Neuronal stem cell (in vitro differentiated cells): ENCODE data around the gene TTN.

Experiments used
- DNase-seq: peaks from one replicate; pipeline ENCODE4 v3.0.0-alpha.2; 2013; ENCODE audit warnings: low spot score
- H2AFZ ChIP-seq: one replicate; pipeline ENCODE4 v1.6.1; 2013; ENCODE audit warnings: mild to moderate bottlenecking, low read length, inconsistent platforms
- H2AK5ac ChIP-seq: 2 replicates; pipeline ENCODE4 v1.6.1; 2013; ENCODE audit warnings: low read depth, mild to moderate bottlenecking, inconsistent platforms, low read length, moderate library complexity, mixed read lengths
- H2BK120ac ChIP-seq: 2 replicates; pipeline ENCODE4 v1.6.1; 2013; ENCODE audit warnings: low read depth, mild to moderate bottlenecking, inconsistent platforms, low read length, moderate library complexity, mixed read lengths
- H2BK12ac ChIP-seq: one replicate; pipeline ENCODE4 v1.6.1; 2013; ENCODE audit warnings: low read length, inconsistent platforms
- H2BK15ac ChIP-seq: 2 replicates; pipeline ENCODE4 v1.6.1; 2013; ENCODE audit warnings: mild to moderate bottlenecking, low read length, inconsistent platforms, mixed read lengths
- H2BK5ac ChIP-seq: one replicate; pipeline ENCODE4 v1.6.1; 2013; ENCODE audit warnings: inconsistent platforms, mild to moderate bottlenecking, low read length, moderate library complexity
- H3K14ac ChIP-seq: one replicate; pipeline ENCODE4 v1.6.1; 2013; ENCODE audit warnings: low read length, inconsistent platforms
- H3K18ac ChIP-seq: 2 replicates; pipeline ENCODE4 v1.6.1; 2013; ENCODE audit warnings: low read length, inconsistent platforms
- H3K23ac ChIP-seq: 2 replicates; pipeline ENCODE4 v1.6.1; 2013; ENCODE audit warnings: low read depth, mild to moderate bottlenecking, mixed read lengths, low read length, inconsistent platforms; ENCODE audit not compliant: poor library complexity
- H3K27ac ChIP-seq: replicated peaks from 3 replicates; pipeline ENCODE4 v1.5.1; 2013; ENCODE audit warnings: low read length, inconsistent platforms
- H3K27me3 ChIP-seq, 3 experiments: 2 replicates each; pipeline ENCODE4 v1.6.1; 2013; ENCODE audit warnings: low read length in 3 of 3, mild to moderate bottlenecking in 2 of 3, inconsistent platforms in 1 of 3, low read depth in 1 of 3, mixed read lengths in 1 of 3, moderate library complexity in 1 of 3; ENCODE audit not compliant: control insufficient read depth in 3 of 3, insufficient read depth in 3 of 3
- H3K36me3 ChIP-seq, 2 donors: replicated peaks in 1 of 2; 2 replicates each; pipeline ENCODE4 v1.6.1; 2013; ENCODE audit warnings: low read length in 2 of 2; ENCODE audit not compliant: control insufficient read depth in 2 of 2, insufficient read depth in 2 of 2
- H3K4ac ChIP-seq: 2 replicates; pipeline ENCODE4 v1.6.1; 2013; ENCODE audit warnings: inconsistent platforms, mild to moderate bottlenecking, low read length, moderate library complexity
- H3K4me1 ChIP-seq, 2 donors: 1 replicate in 1 of 2; 2 replicates in 1 of 2; pipeline ENCODE4 v1.6.1; 2013; ENCODE audit warnings: low read length in 2 of 2, low read depth in 1 of 2; ENCODE audit not compliant: control insufficient read depth in 2 of 2, insufficient read depth in 1 of 2
- H3K4me2 ChIP-seq: one replicate; pipeline ENCODE4 v1.6.1; 2013; ENCODE audit warnings: mild to moderate bottlenecking, low read length, inconsistent platforms; ENCODE audit not compliant: insufficient read depth, poor library complexity, severe bottlenecking
- H3K4me3 ChIP-seq, 2 donors: 2 replicates each; pipeline ENCODE4 v1.5.1; 2013; ENCODE audit warnings: low read length in 2 of 2, mild to moderate bottlenecking in 2 of 2, inconsistent platforms in 1 of 2, moderate library complexity in 1 of 2
- H3K79me1 ChIP-seq: one replicate; pipeline ENCODE4 v1.6.1; 2013; ENCODE audit warnings: low read depth, mild to moderate bottlenecking, inconsistent platforms, low read length, moderate library complexity
- H3K9ac ChIP-seq: one replicate; pipeline ENCODE4 v1.6.1; 2013; ENCODE audit warnings: mild to moderate bottlenecking, low read depth, low read length, inconsistent platforms; ENCODE audit not compliant: poor library complexity
- H3K9me3 ChIP-seq, 2 donors: replicated peaks in 1 of 2; 2 replicates each; pipeline versions ENCODE3 to v1.6.1; 2013; ENCODE audit warnings: low read length in 2 of 2, mild to moderate bottlenecking in 2 of 2, inconsistent platforms in 1 of 2, low read depth in 1 of 2, mixed read lengths in 1 of 2, moderate library complexity in 1 of 2; ENCODE audit not compliant: control insufficient read depth in 2 of 2, insufficient read depth in 1 of 2
- H4K8ac ChIP-seq: one replicate; pipeline ENCODE4 v1.6.1; 2013; ENCODE audit warnings: low read depth, mild to moderate bottlenecking, inconsistent platforms, low read length, moderate library complexity
- H4K91ac ChIP-seq: one replicate; pipeline ENCODE4 v1.6.1; 2013; ENCODE audit warnings: low read length, low read depth, mild to moderate bottlenecking, inconsistent platforms; ENCODE audit not compliant: poor library complexity
- whole genome bisulfite sequencing, 2 donors: extraction: QIAGEN DNeasy Blood & Tissue Kit; methylation state at CpG; one replicate each; pipeline ENCODE4 v1.1.7; 2013; ENCODE audit warnings: missing lambda C conversion rate in 2 of 2, mixed read lengths in 1 of 2; ENCODE audit not compliant: insufficient read length in 2 of 2, insufficient replicate concordance in 1 of 2; ENCODE audit errors: extremely low coverage in 2 of 2; 5-methylcytosine and 5-hydroxymethylcytosine counted together

The TTN gene

GRCh38 chr2:178531168-178531567 lies 276.1 kb downstream of the TTN start:
- no peaks in the 10 kb centered on the region for H3K4me1 ChIP-seq
- H3K14ac ChIP-seq = no peak overlapping the region
- no peak overlapping the region for H3K4me3 ChIP-seq
- H2BK12ac ChIP-seq = no peak overlapping the region
- peaks cover 8 to 61% of the 10 kb centered on the region in 2 donors for H3K36me3 ChIP-seq
- H3K9me3 ChIP-seq = peaks cover 0 to 2% of the 10 kb centered on the region in 2 donors
- H2AK5ac ChIP-seq = no peak overlapping the region
- DNase-seq = no peak
- H3K27ac ChIP-seq = no peak overlapping the region
- H3K4ac ChIP-seq = no peak overlapping the region
- no peaks in the 10 kb centered on the region for H3K27me3 ChIP-seq
- no peak overlapping the region for H4K8ac ChIP-seq
- no peak overlapping the region for H3K18ac ChIP-seq
- WGBS, 2 donors = no CpG with 5 or more reads among the region's 12 CpGs
- no peak overlapping the region for H3K9ac ChIP-seq
- no peak overlapping the region for H3K23ac ChIP-seq
- no peak overlapping the region for H2BK120ac ChIP-seq
- H3K4me2 ChIP-seq = no peak overlapping the region
- peaks cover 2% of the 10 kb centered on the region for H3K79me1 ChIP-seq
- no peak overlapping the region for H2BK5ac ChIP-seq
- H2AFZ ChIP-seq = no peak overlapping the region
- H4K91ac ChIP-seq = no peak overlapping the region
- H2BK15ac ChIP-seq = no peak overlapping the region

- H2BK120ac ChIP-seq = no peak overlapping the region
- no peak overlapping the region for H2BK5ac ChIP-seq
- H3K18ac ChIP-seq = no peak overlapping the region
- H4K8ac ChIP-seq = no peak overlapping the region
- no peak overlapping the region for H3K9ac ChIP-seq
- H3K14ac ChIP-seq = no peak overlapping the region
- H2AFZ ChIP-seq = no peak overlapping the region
- no peaks in the 10 kb centered on the region for H3K27me3 ChIP-seq
- no peak overlapping the region for H4K91ac ChIP-seq
- no peak overlapping the region for H3K4me3 ChIP-seq
- H3K27ac ChIP-seq = no peak overlapping the region
- no peak overlapping the region for H2BK15ac ChIP-seq
- WGBS, 2 donors = no CpG with 5 or more reads among the region's 8 CpGs
- H3K9me3 ChIP-seq = peaks cover 0 to 2% of the 10 kb centered on the region in 2 donors
- no peak overlapping the region for H3K4ac ChIP-seq
- H2BK12ac ChIP-seq = no peak overlapping the region
- H3K79me1 ChIP-seq = peaks cover 2% of the 10 kb centered on the region
- no peak overlapping the region for H3K23ac ChIP-seq
- DNase-seq = no peak
- no peaks in the 10 kb centered on the region for H3K4me1 ChIP-seq
- H3K4me2 ChIP-seq = no peak overlapping the region
- peaks cover 8 to 56% of the 10 kb centered on the region in 2 donors for H3K36me3 ChIP-seq
- no peak overlapping the region for H2AK5ac ChIP-seq
Observed at GRCh38 chr2:178530625-178531142, 276.5 kb downstream of the TTN start.

- Histone ChIP-seq H3K14ac (no peak overlapping the region), H3K27ac (no peak overlapping the region), H3K18ac (no peak overlapping the region), H2BK12ac (no peak overlapping the region), H2AK5ac (no peak overlapping the region), H2BK120ac (no peak overlapping the region), H3K23ac (no peak overlapping the region), H3K9ac (no peak overlapping the region), H3K4me3 (no peak overlapping the region), H3K36me3 (peaks cover 8 to 51% of the 10 kb centered on the region in 2 donors), H4K91ac (no peak overlapping the region), H3K4me2 (no peak overlapping the region), H3K9me3 (peaks cover 0 to 2% of the 10 kb centered on the region in 2 donors), H3K27me3 (no peaks in the 10 kb centered on the region), H2BK15ac (no peak overlapping the region), H3K4me1 (no peaks in the 10 kb centered on the region), H2BK5ac (no peak overlapping the region), H4K8ac (no peak overlapping the region), H3K79me1 (peaks cover 2% of the 10 kb centered on the region), H2AFZ (no peak overlapping the region), H3K4ac (no peak overlapping the region)
- no CpG with 5 or more reads among the region's 2 CpGs for WGBS, 2 donors
- no peak for DNase-seq
Observed at GRCh38 chr2:178530131-178530530, 277.1 kb downstream of the TTN start.

GRCh38 chr2:178529194-178529593 lies 278.0 kb downstream of the TTN start:
- H2BK120ac ChIP-seq = no peak overlapping the region
- H3K4me2 ChIP-seq = no peak overlapping the region
- no peak for DNase-seq
- H4K8ac ChIP-seq = no peak overlapping the region
- peaks cover 5 to 42% of the 10 kb centered on the region in 2 donors for H3K36me3 ChIP-seq
- no peaks in the 10 kb centered on the region for H3K4me1 ChIP-seq
- H2BK12ac ChIP-seq = no peak overlapping the region
- H3K18ac ChIP-seq = no peak overlapping the region
- H3K27me3 ChIP-seq = no peaks in the 10 kb centered on the region
- H2AFZ ChIP-seq = no peak overlapping the region
- H3K4ac ChIP-seq = no peak overlapping the region
- no peak overlapping the region for H2BK15ac ChIP-seq
- H2BK5ac ChIP-seq = no peak overlapping the region
- no peak overlapping the region for H3K4me3 ChIP-seq
- no peak overlapping the region for H2AK5ac ChIP-seq
- no peak overlapping the region for H3K14ac ChIP-seq
- H3K79me1 ChIP-seq = peaks cover 2% of the 10 kb centered on the region
- H3K27ac ChIP-seq = no peak overlapping the region
- no CpG with 5 or more reads among the region's 2 CpGs for WGBS, 2 donors
- no peak overlapping the region for H3K23ac ChIP-seq
- peaks cover 0 to 2% of the 10 kb centered on the region in 2 donors for H3K9me3 ChIP-seq
- H3K9ac ChIP-seq = no peak overlapping the region
- H4K91ac ChIP-seq = no peak overlapping the region
